Measurements from ENCODE around the gene CBR4.

GRCh38 chr4:168955674-168956073 is 54.4 kb downstream of the CBR4 start:
- TF ChIP-seq POLR2A (IDR thresholded peaks at IDR 0.05) (no peak), CTCF (IDR thresholded peaks at IDR 0.05) (no peak)

All from vagina (tissue), 2 donors.